K562 (cell line): ENCODE measurements around the gene MAPK8IP2. TPM values are rescaled to one million over a fixed set of nuclear protein-coding genes. Genes with fewer than 3 reads are reported as not detected.
A peak's percentile ranks its signal among the peaks of the same experiment; 100 is the strongest.

Experiments used
- ATAC-seq: fragments of 200-7000 bp; cut with Tn5 transposase; 3 replicates; pipeline ENCODE4 v1.9.1; 2020; ENCODE audit warnings: moderate library complexity
- BruUV-seq: library from RNA; stranded (reverse); fragments of 400-500 nt; replicated peaks from 2 replicates; lab custom pipeline; 2021; lab: Mats Ljungman, UMichigan
- CTCF ChIA-PET: fragments of 300-600 bp; formaldehyde crosslinking; extraction: SDS; loops from one replicate; lab custom pipeline; 2021; ENCODE audit warnings: low intra/inter-chr PET ratio; lab: Yijun Ruan, JAX
- POLR2A ChIA-PET: fragments of 300-600, 350-650 bp; sonication (Branson Sonifier 250); formaldehyde crosslinking; extraction: SDS; loops from one replicate; lab custom pipeline; 2021; ENCODE audit warnings: antibody characterized with exemption, inconsistent platforms; lab: Yijun Ruan, JAX
- DNase-seq, 4 experiments: peaks; one replicate each; pipeline versions ENCODE4 v3.0.0 to v3.0.0-alpha.2; 2011 to 2018; ENCODE audit warnings: low spot score in 3 of 4, mixed read lengths in 3 of 4; ENCODE audit errors: extremely low read depth in 1 of 4
- FAIRE-seq: peaks from 2 replicates; lab custom pipeline; 2011; peaks lifted over from hg19 to GRCh38; lab: Jason Lieb, UNC
- H2AFZ ChIP-seq: 2 replicates; pipeline ENCODE4 v1.6.0; 2011; ENCODE audit warnings: low read depth, low read length, control low read depth, inconsistent platforms
- H3K27ac ChIP-seq: fragments of 200-600 bp; 3 replicates; pipeline ENCODE4 v1.8.0; 2011; ENCODE audit warnings: low read depth, mild to moderate bottlenecking, control low read depth, inconsistent platforms, low read length, moderate library complexity, mixed read lengths; ENCODE audit errors: extremely low read depth
- H3K27me3 ChIP-seq, 2 experiments: fragments of 300-600 bp in 1 of 2; 2 replicates in 1 of 2; 3 replicates in 1 of 2; pipeline versions ENCODE4 v1.6.0 to v1.8.0; 2011; ENCODE audit warnings: inconsistent platforms in 2 of 2, low read length in 2 of 2, mild to moderate bottlenecking in 1 of 2, mixed read lengths in 1 of 2, moderate library complexity in 1 of 2; ENCODE audit not compliant: control insufficient read depth in 2 of 2, insufficient read depth in 2 of 2
- H3K36me3 ChIP-seq: fragments of 300-600 bp; 3 replicates; pipeline ENCODE4 v1.8.0; 2011; ENCODE audit warnings: mild to moderate bottlenecking, low read length, inconsistent platforms; ENCODE audit not compliant: control insufficient read depth, insufficient read depth
- H3K4me1 ChIP-seq, 2 experiments: fragments of 200-600 bp in 1 of 2; replicated peaks in 1 of 2; 2 replicates in 1 of 2; 3 replicates in 1 of 2; pipeline versions ENCODE4 v1.5.1 to v1.8.0; 2011; ENCODE audit warnings: inconsistent platforms in 2 of 2, low read length in 2 of 2, mild to moderate bottlenecking in 1 of 2, mixed read lengths in 1 of 2, moderate library complexity in 1 of 2; ENCODE audit not compliant: control insufficient read depth in 2 of 2, insufficient read depth in 2 of 2
- H3K4me2 ChIP-seq: 2 replicates; pipeline ENCODE4 v1.6.1; 2011; ENCODE audit warnings: low read length, control low read depth, inconsistent platforms, mixed read lengths; ENCODE audit not compliant: insufficient read depth
- H3K4me3 ChIP-seq: fragments of 200-600 bp; sonication (generic), shearing (Covaris generic); 2 replicates; pipeline ENCODE4 v1.5.1; 2016; ENCODE audit warnings: control low read depth, inconsistent platforms
- H3K79me2 ChIP-seq: fragments of 200-600 bp; 3 replicates; pipeline ENCODE4 v1.8.0; 2011; ENCODE audit warnings: low read length, inconsistent platforms; ENCODE audit not compliant: control insufficient read depth, insufficient read depth
- H3K9ac ChIP-seq, 2 experiments: 2 replicates each; pipeline versions ENCODE4 v1.6.0 to v1.6.1; 2011; ENCODE audit warnings: low read depth in 2 of 2, low read length in 2 of 2, control low read depth in 1 of 2, inconsistent platforms in 1 of 2, mild to moderate bottlenecking in 1 of 2, mixed read lengths in 1 of 2; ENCODE audit not compliant: insufficient read depth in 1 of 2
- H3K9me1 ChIP-seq: one replicate; pipeline ENCODE4 v1.6.0; 2011; ENCODE audit warnings: inconsistent platforms, mild to moderate bottlenecking, low read length, moderate library complexity; ENCODE audit not compliant: control insufficient read depth, insufficient read depth
- H3K9me3 ChIP-seq: replicated peaks from 2 replicates; pipeline ENCODE4 v1.5.1; 2011; ENCODE audit warnings: low read depth, low read length, inconsistent platforms; ENCODE audit not compliant: control insufficient read depth, insufficient read depth
- H4K20me1 ChIP-seq: replicated peaks from 2 replicates; pipeline ENCODE4 v1.6.1; 2011; ENCODE audit warnings: low read length, inconsistent platforms, mixed read lengths; ENCODE audit not compliant: control insufficient read depth, insufficient read depth
- ARID3A ChIP-seq: IDR thresholded peaks from 2 replicates; pipeline ENCODE4 v1.6.1; 2012; ENCODE audit warnings: low read depth, low read length, improper control_type of control experiment, borderline replicate concordance
- CHAMP1 ChIP-seq: fragments of 450-650 bp; IDR thresholded peaks from 2 replicates; pipeline ENCODE4 v1.6.1; 2016; ENCODE audit warnings: mild to moderate bottlenecking
- E2F5 ChIP-seq: sonication (generic); formaldehyde crosslinking; IDR thresholded peaks from 2 replicates; pipeline ENCODE4 v1.8.0; 2022; ENCODE audit warnings: mild to moderate bottlenecking, missing genetic modification reagents
- RAD21 ChIP-seq, 2 experiments: fragments of 250-450 bp in 1 of 2; fragments of 450-650 bp in 1 of 2; sonication (Bioruptor Pico) in 1 of 2; formaldehyde crosslinking in 1 of 2; IDR thresholded peaks in 1 of 2; conservative IDR thresholded peaks in 1 of 2; 2 replicates each; pipeline versions ENCODE4 v1.4.0 to v1.8.0; 2020 to 2022; ENCODE audit warnings: mild to moderate bottlenecking in 2 of 2, moderate library complexity in 1 of 2
- SMARCA4 ChIP-seq: fragments of 450-650 bp; IDR thresholded peaks from 2 replicates; pipeline ENCODE4 v1.6.1; 2016
- SMARCB1 ChIP-seq: IDR thresholded peaks from 2 replicates; pipeline ENCODE4 v1.6.1; 2011; ENCODE audit warnings: improper control_type of control experiment, low read depth; ENCODE audit not compliant: insufficient read length
- XRCC4 ChIP-seq: IDR thresholded peaks from one replicate; pipeline ENCODE4 v1.6.1; 2011; ENCODE audit not compliant: insufficient read depth, insufficient read length; ENCODE audit errors: extremely low read depth
- ZNF407 ChIP-seq: fragments of 450-650 bp; IDR thresholded peaks from 2 replicates; pipeline ENCODE4 v1.6.1; 2016; ENCODE audit warnings: low read depth
- WGBS: fragments of 100-300 bp; shearing (Covaris generic); methylation state at CpG from one replicate; pipeline ENCODE4 v1.1.6; 2016; ENCODE audit warnings: low coverage, mixed read lengths; ENCODE audit not compliant: insufficient coverage; ENCODE audit errors: missing lambda C conversion rate; 5-methylcytosine and 5-hydroxymethylcytosine counted together
- in situ Hi-C: fragments of 300-500 bp; cut with MboI; formaldehyde crosslinking; loops from 4 replicates; pipeline ENCODE4 v1.15.0; 2018; ENCODE audit warnings: inconsistent platforms, mixed read lengths
- intact Hi-C: fragments of 100-400 bp; cut with micrococcal nuclease; formaldehyde crosslinking; loops from 2 replicates; pipeline ENCODE4 v1.14.2; 2022
- polyA plus RNA-seq, 8 experiments: library from polyadenylated mRNA; depleted of rRNA in 4 of 8; stranded (reverse) in 5 of 8; unstranded in 3 of 8; fragments of >200 nt; fragmentation: Nextera tagmentation in 2 of 8; fragmentation: Illumina TruSeq in 1 of 8; extraction: Ambion mirVana in 2 of 8; extraction: Trizol in 1 of 8; gene quantifications; 2 replicates each; pipeline versions ENCODE4 v1.2.1 to v1.2.3, GENCODE V29; 2011 to 2014; ENCODE audit warnings: inconsistent platforms in 1 of 8, missing spikeins in 1 of 8
- total RNA-seq, 7 experiments: library from RNA; depleted of rRNA in 6 of 7; stranded (reverse); fragments of >200 nt in 6 of 7; fragmentation: Illumina TruSeq in 2 of 7; extraction: Trizol in 2 of 7; gene quantifications; 2 replicates each; pipeline versions ENCODE4 v1.2.1 to v1.2.3, GENCODE V29; 2011 to 2021; ENCODE audit warnings: low replicate concordance in 1 of 7

Gene MAPK8IP2
- total and polyA plus RNA-seq, 9 of the 15 experiments (the other 6 are each of a cell fraction or from before 2014, with no cell fraction given) = 0.01 to 0.47 (median 0.07) TPM; not detected in 2

- no TSS peak for BruUV-seq
- Histone ChIP-seq H3K27me3 (peaks cover 17 to 47% of the 10 kb centered on the region in 2 experiments; a peak in 4 of 5 replicates), H3K9ac (peak overlapping the region in 1 of 2 experiments; percentile 81; a peak in 2 of 4 replicates), H3K4me2 (peak overlapping the region; percentile 61), H3K27ac (no peak overlapping the region), H3K36me3 (no peaks in the 10 kb centered on the region), H2AFZ (no peak overlapping the region), H3K9me3 (no peaks in the 10 kb centered on the region), H3K4me3 (no peak overlapping the region), H4K20me1 (no peaks in the 10 kb centered on the region), H3K9me1 (no peaks in the 10 kb centered on the region), H3K79me2 (no peaks in the 10 kb centered on the region), H3K4me1 (peaks cover 13 to 15% of the 10 kb centered on the region in 2 experiments; a peak in 4 of 5 replicates)
- ATAC-seq (no peak), DNase-seq (no peak), FAIRE-seq (no peak)
- intact Hi-C loops (no loop called here), in situ Hi-C loops (loop anchor here (5.0 kb wide), 1 partner anchor 35 kb away; the partner anchor contains the start of gene CPT1B)
- ChIA-PET CTCF (no interaction called here), POLR2A (interaction anchor here (0.5 to 1.1 kb wide), 3 partner anchors 8 to 17 kb away, joined by 3 to 4 read pairs (median 3); no protein-coding TSS in a partner anchor)
- WGBS = 24% methylated on average over 6 of the region's 6 CpGs
- TF ChIP-seq XRCC4 (no peak), RAD21 (CRISPR knock-in tag; conservative IDR thresholded peaks at IDR 0.05 in 1 of 2, IDR thresholded peaks at IDR 0.05 in 1 of 2) (no peak), E2F5 (CRISPR knock-in tag) (no peak), SMARCA4 (no peak), ARID3A (no peak), CHAMP1 (no peak), SMARCB1 (no peak), ZNF407 (no peak)
These were observed 11.6 kb downstream of the MAPK8IP2 start for GRCh38 chr22:50612168-50612527.
